ENCODE data around the gene SETD1A. TPM values are rescaled to one million over a fixed set of nuclear protein-coding genes. Genes with fewer than 3 reads are reported as not detected.

Gene SETD1A
- total and polyA plus RNA-seq, 9 of the 15 experiments (the other 6 are each of a cell fraction or from before 2014, with no cell fraction given) = 0.08 to 36.0 (median 4.2) TPM

GRCh38 chr16:30922420-30922959 lies 35.1 kb upstream of the SETD1A start (continued):
- TF ChIP-seq TAF7 (tag; IDR thresholded peaks at IDR 0.05) = no peak
- TF ChIP-seq PTTG1 (tag; IDR thresholded peaks at IDR 0.05; ENCODE audit: low read depth) = peak; percentile 25; the same call in 1 of the 2 replicates
- peak; percentile 33; the same call in 1 of the 2 replicates for TF ChIP-seq RNF2 (IDR thresholded peaks at IDR 0.05)
- peak in 1 of 2 experiments; percentile 97 for TF ChIP-seq AFF1 (IDR thresholded peaks at IDR 0.05; ENCODE audit: low read depth in 1 of 2, partially characterized antibody in 2 of 2)
- TF ChIP-seq BRD9 (IDR thresholded peaks at IDR 0.05; ENCODE audit: low read depth, partially characterized antibody) = no peak
- no peak for TF ChIP-seq TRIM28 (IDR thresholded peaks at IDR 0.05)
- no peak for TF ChIP-seq ZSCAN32 (CRISPR knock-in tag; IDR thresholded peaks at IDR 0.05)
- TF ChIP-seq ZBTB7A (IDR thresholded peaks at IDR 0.05; ENCODE audit: borderline replicate concordance, control insufficient read depth, low read depth, low read length) = peak; percentile 73; the same call in 1 of the 2 replicates
- 0 out of 2 replicates have a peak, but pooled peaks have one; percentile 41 for TF ChIP-seq STAT6 (CRISPR knock-in tag; IDR thresholded peaks at IDR 0.05)
- TF ChIP-seq FOXJ3 (CRISPR knock-in tag; IDR thresholded peaks at IDR 0.05) = no peak
- TF ChIP-seq ZNF143 (CRISPR knock-in tag; IDR thresholded peaks at IDR 0.05) = peak; percentile 90
- TF ChIP-seq ZNF395 (CRISPR knock-in tag; IDR thresholded peaks at IDR 0.05) = peak; percentile 94; the same call in 1 of the 2 replicates
- TF ChIP-seq MBD2 (IDR thresholded peaks at IDR 0.05; ENCODE audit: borderline replicate concordance, low read depth) = peak; percentile 99
- peak in 1 of 2 experiments; percentile 82; a peak in 2 of 4 replicates for TF ChIP-seq CSDE1 (IDR thresholded peaks at IDR 0.05)
- TF ChIP-seq ZNF644 (tag; IDR thresholded peaks at IDR 0.05; ENCODE audit: low read depth) = peak; percentile 97
- peak; percentile 73; the same call in 1 of the 2 replicates for TF ChIP-seq HDAC8 (tag; IDR thresholded peaks at IDR 0.05)
- peak; percentile 9; the same call in 1 of the 2 replicates for TF ChIP-seq ELF4 (CRISPR knock-in tag; IDR thresholded peaks at IDR 0.05)
